IMR-90 (cell line): ENCODE results near the gene TAS1R1. TPM values are rescaled to one million over a fixed set of nuclear protein-coding genes. Genes with fewer than 3 reads are reported as not detected.

Experiments used
- ATAC-seq: fragments of 200-7000 bp; cut with Tn5 transposase; 2 replicates; pipeline ENCODE4 v1.9.1; 2020; ENCODE audit warnings: low read depth, mild to moderate bottlenecking, moderate library complexity
- BruUV-seq: library from RNA; stranded (reverse); fragments of 400-500 nt; replicated peaks from 2 replicates; lab custom pipeline; 2021; lab: Mats Ljungman, UMichigan
- CTCF ChIA-PET: fragments of 300-600 bp; formaldehyde crosslinking; extraction: SDS; loops from one replicate; lab custom pipeline; 2021; ENCODE audit warnings: antibody characterized with exemption; lab: Yijun Ruan, JAX
- POLR2A ChIA-PET: fragments of 300-600 bp; sonication (Branson Sonifier 250); formaldehyde crosslinking; loops from one replicate; lab custom pipeline; 2022; ENCODE audit warnings: antibody characterized with exemption; ENCODE audit not compliant: unreplicated experiment; lab: Charles Lee
- DNase-seq: peaks from one replicate; pipeline ENCODE4 v3.0.0; 2013
- H2AFZ ChIP-seq: replicated peaks from 2 replicates; pipeline ENCODE3; 2013; ENCODE audit warnings: low read length, mild to moderate bottlenecking; ENCODE audit not compliant: poor library complexity
- H2AK5ac ChIP-seq: 2 replicates; pipeline ENCODE4 v1.6.1; 2013; ENCODE audit warnings: low read depth, low read length, inconsistent platforms
- H2AK9ac ChIP-seq: replicated peaks from 2 replicates; pipeline ENCODE3; 2013; ENCODE audit warnings: mild to moderate bottlenecking, low read depth, low read length, moderate library complexity; ENCODE audit not compliant: poor library complexity
- H2BK120ac ChIP-seq: 2 replicates; pipeline ENCODE4 v1.6.1; 2013; ENCODE audit warnings: low read depth, low read length, inconsistent platforms
- H2BK15ac ChIP-seq: 3 replicates; pipeline ENCODE4 v1.6.1; 2013; ENCODE audit warnings: low read depth, low read length, inconsistent platforms
- H2BK20ac ChIP-seq: 2 replicates; pipeline ENCODE4 v1.6.1; 2013; ENCODE audit warnings: low read depth, mild to moderate bottlenecking, inconsistent platforms, low read length, moderate library complexity
- H2BK5ac ChIP-seq: 2 replicates; pipeline ENCODE4 v1.6.1; 2013; ENCODE audit warnings: mild to moderate bottlenecking, low read depth, low read length, inconsistent platforms; ENCODE audit not compliant: poor library complexity, severe bottlenecking
- H3K14ac ChIP-seq: replicated peaks from 2 replicates; pipeline ENCODE4 v1.6.1; 2013; ENCODE audit warnings: low read depth, low read length, inconsistent platforms
- H3K18ac ChIP-seq: 2 replicates; pipeline ENCODE4 v1.6.1; 2013; ENCODE audit warnings: low read depth, low read length, control low read depth
- H3K23ac ChIP-seq: 2 replicates; pipeline ENCODE4 v1.6.1; 2013; ENCODE audit warnings: low read depth, low read length, inconsistent platforms
- H3K27ac ChIP-seq: 2 replicates; pipeline ENCODE4 v1.5.1; 2013; ENCODE audit warnings: mild to moderate bottlenecking, control low read depth, low read length; ENCODE audit not compliant: insufficient read depth
- H3K27me3 ChIP-seq: 2 replicates; pipeline ENCODE4 v1.6.1; 2013; ENCODE audit warnings: low read length; ENCODE audit not compliant: control insufficient read depth, insufficient read depth
- H3K36me3 ChIP-seq: 2 replicates; pipeline ENCODE4 v1.6.1; 2013; ENCODE audit warnings: low read length, mixed read lengths; ENCODE audit not compliant: control insufficient read depth, insufficient read depth
- H3K4ac ChIP-seq: 2 replicates; pipeline ENCODE4 v1.6.1; 2013; ENCODE audit warnings: low read depth, low read length, inconsistent platforms
- H3K4me1 ChIP-seq: 2 replicates; pipeline ENCODE4 v1.6.1; 2013; ENCODE audit warnings: low read length, mixed read lengths; ENCODE audit not compliant: control insufficient read depth, insufficient read depth
- H3K4me2 ChIP-seq: 2 replicates; pipeline ENCODE4 v1.6.1; 2013; ENCODE audit warnings: low read depth, mild to moderate bottlenecking, control low read depth, low read length, moderate library complexity
- H3K4me3 ChIP-seq: 2 replicates; pipeline ENCODE4 v1.5.1; 2013; ENCODE audit warnings: low read depth, mild to moderate bottlenecking, control low read depth, low read length, moderate library complexity; ENCODE audit not compliant: insufficient read depth
- H3K56ac ChIP-seq: 2 replicates; pipeline ENCODE4 v1.6.1; 2013; ENCODE audit warnings: low read length, inconsistent platforms; ENCODE audit not compliant: insufficient read depth; ENCODE audit errors: extremely low read depth
- H3K79me1 ChIP-seq, 2 experiments: 2 replicates each; pipeline ENCODE4 v1.6.1; 2013; ENCODE audit warnings: low read length in 2 of 2, inconsistent platforms in 1 of 2, low read depth in 1 of 2
- H3K9ac ChIP-seq: 2 replicates; pipeline ENCODE4 v1.6.1; 2013; ENCODE audit warnings: low read depth, low read length, control low read depth
- H3K9me1 ChIP-seq: 2 replicates; pipeline ENCODE4 v1.6.1; 2013; ENCODE audit warnings: low read length, inconsistent platforms; ENCODE audit not compliant: insufficient read depth
- H3K9me3 ChIP-seq: 2 replicates; pipeline ENCODE4 v1.6.1; 2013; ENCODE audit warnings: low read length; ENCODE audit not compliant: control insufficient read depth, insufficient read depth
- H4K20me1 ChIP-seq: 2 replicates; pipeline ENCODE4 v1.6.1; 2013; ENCODE audit warnings: low read length, inconsistent platforms; ENCODE audit not compliant: insufficient read depth
- H4K5ac ChIP-seq: 2 replicates; pipeline ENCODE4 v1.6.1; 2013; ENCODE audit warnings: mild to moderate bottlenecking, low read depth, low read length, control low read depth
- H4K8ac ChIP-seq, 2 experiments: 2 replicates each; pipeline ENCODE4 v1.6.1; 2013; ENCODE audit warnings: low read depth in 2 of 2, low read length in 2 of 2, control low read depth in 1 of 2, inconsistent platforms in 1 of 2
- H4K91ac ChIP-seq: 2 replicates; pipeline ENCODE4 v1.6.1; 2013; ENCODE audit warnings: low read depth, low read length, inconsistent platforms; ENCODE audit not compliant: insufficient read depth
- BHLHE40 ChIP-seq: fragments of 150-350 bp; IDR thresholded peaks from 2 replicates; pipeline ENCODE4 v1.6.1; 2016; ENCODE audit warnings: mild to moderate bottlenecking, low read depth, low read length
- CHD1 ChIP-seq: IDR thresholded peaks from 2 replicates; pipeline ENCODE4 v1.6.1; 2012; ENCODE audit warnings: low read depth, low read length, improper control_type of control experiment
- MAZ ChIP-seq: IDR thresholded peaks from 2 replicates; pipeline ENCODE4 v1.6.1; 2012; ENCODE audit warnings: low read depth, mild to moderate bottlenecking, low read length, improper control_type of control experiment, moderate library complexity, borderline replicate concordance
- NFE2L2 ChIP-seq: fragments of 150-350 bp; IDR thresholded peaks from 2 replicates; pipeline ENCODE4 v1.6.1; 2016; ENCODE audit warnings: low read depth, mild to moderate bottlenecking, low read length
- POLR2A ChIP-seq: IDR thresholded peaks from 2 replicates; pipeline ENCODE4 v1.6.1; 2012; ENCODE audit warnings: mild to moderate bottlenecking, low read depth, low read length
- RAD21 ChIP-seq: IDR thresholded peaks from 2 replicates; pipeline ENCODE4 v1.6.1; 2012; ENCODE audit warnings: low read length, improper control_type of control experiment
- RFX5 ChIP-seq: IDR thresholded peaks from 2 replicates; pipeline ENCODE4 v1.8.0; 2012; ENCODE audit warnings: low read depth, mild to moderate bottlenecking, low read length, moderate library complexity
- SMC3 ChIP-seq: fragments of 150-350 bp; IDR thresholded peaks from 2 replicates; pipeline ENCODE4 v1.6.1; 2016; ENCODE audit warnings: low read depth, mild to moderate bottlenecking, antibody characterized with exemption, low read length, moderate library complexity
- WGBS, 2 experiments: methylation state at CpG; one replicate each; pipeline versions ENCODE4 v1.1.5 to v1.1.7; 2013; ENCODE audit warnings: missing lambda C conversion rate in 2 of 2; ENCODE audit not compliant: insufficient read length in 1 of 2; ENCODE audit errors: extremely low coverage in 2 of 2; 5-methylcytosine and 5-hydroxymethylcytosine counted together
- dilution Hi-C: fragments of 300-500 bp; cut with HindIII; formaldehyde crosslinking; loops from one replicate; pipeline ENCODE4 v1.14.3; 2018; ENCODE audit warnings: low sequenced_read_pairs; ENCODE audit not compliant: unreplicated experiment
- in situ Hi-C: fragments of 300-500 bp; cut with MboI; formaldehyde crosslinking; loops from 3 replicates; pipeline ENCODE4 v1.14.3; 2019; ENCODE audit warnings: low sequenced_read_pairs, inconsistent platforms, mixed read lengths
- intact Hi-C: fragments of 100-400 bp; cut with micrococcal nuclease; formaldehyde crosslinking; loops from 2 replicates; pipeline ENCODE4 v1.10.0; 2022
- polyA plus RNA-seq, 3 experiments: library from polyadenylated mRNA; depleted of rRNA; stranded (reverse); fragments of >200 nt; gene quantifications; 2 replicates each; pipeline ENCODE4 v1.2.3, GENCODE V29; 2012; ENCODE audit warnings: low replicate concordance in 1 of 3
- total RNA-seq: library from RNA; depleted of rRNA; stranded (reverse); fragments of >200 nt; gene quantifications from 2 replicates; pipeline ENCODE4 v1.2.3, GENCODE V29; 2012
- TF ChIP-seq, protein P1 (sequence below): conservative IDR thresholded peaks from 2 replicates; pipeline ENCODE4 v1.5.1; 2012; ENCODE audit warnings: mild to moderate bottlenecking, low read depth, low read length, improper control_type of control experiment

Gene TAS1R1
- total and polyA plus RNA-seq, 2 of the 4 experiments (the other 2 are of a cell fraction), result 0.05 TPM; not detected in 1

DNA sequence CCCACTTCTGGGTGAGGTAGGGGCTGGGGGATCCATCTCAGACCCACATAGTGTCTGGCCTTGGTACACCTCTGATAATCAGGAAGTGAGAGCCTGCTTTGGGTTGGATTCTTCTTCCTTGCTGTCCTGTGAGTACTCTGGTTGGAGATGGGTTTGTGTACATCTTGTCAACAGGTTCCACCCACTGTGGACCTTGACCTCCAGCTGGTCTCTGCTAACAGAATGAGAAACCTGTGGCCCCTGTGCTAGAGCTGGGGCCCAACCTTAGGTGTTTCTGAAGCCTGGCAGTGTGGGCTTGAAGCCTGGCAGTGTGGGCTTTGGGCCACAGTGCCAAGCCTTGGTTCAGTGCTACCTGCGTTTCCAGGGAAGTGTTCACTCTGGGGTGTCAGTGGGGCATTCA lies 27.3 kb downstream of the TAS1R1 start:
- no peak overlapping the region for H3K9ac ChIP-seq

More for the DNA sequence above, 27.3 kb downstream of the TAS1R1 start:
- H3K79me1 ChIP-seq, result peaks cover 15 to 43% of the 10 kb centered on the region in 2 experiments
- H4K8ac ChIP-seq, result no peak overlapping the region
- ChIA-PET POLR2A (no interaction called here), CTCF (no interaction called here)
- H3K18ac ChIP-seq, result no peak overlapping the region
- H3K56ac ChIP-seq, result no peak overlapping the region
- H2BK15ac ChIP-seq, result no peak overlapping the region
- H3K36me3 ChIP-seq, result peaks cover 5% of the 10 kb centered on the region; the same call in 1 of the 2 replicates
- TSS peak; percentile 15 for BruUV-seq
- no peak overlapping the region for H3K4me3 ChIP-seq
- H2BK20ac ChIP-seq, result no peak overlapping the region
- dilution Hi-C loops, result no loop called here
- H4K20me1 ChIP-seq, result peaks cover 18% of the 10 kb centered on the region
- H3K9me1 ChIP-seq, result peaks cover 17% of the 10 kb centered on the region
- no peak overlapping the region for H3K14ac ChIP-seq
- H3K23ac ChIP-seq, result no peak overlapping the region
- ATAC-seq (no peak), DNase-seq (no peak)
- no peak for TF ChIP-seq SMC3
- TF ChIP-seq NFE2L2, result no peak
- no peak for TF ChIP-seq POLR2A
- TF ChIP-seq CHD1, result no peak
- TF ChIP-seq MAZ, result no peak
- TF ChIP-seq BHLHE40, result no peak
- TF ChIP-seq RFX5, result no peak
- TF ChIP-seq RAD21, result no peak
- TF ChIP-seq, protein P1, sequence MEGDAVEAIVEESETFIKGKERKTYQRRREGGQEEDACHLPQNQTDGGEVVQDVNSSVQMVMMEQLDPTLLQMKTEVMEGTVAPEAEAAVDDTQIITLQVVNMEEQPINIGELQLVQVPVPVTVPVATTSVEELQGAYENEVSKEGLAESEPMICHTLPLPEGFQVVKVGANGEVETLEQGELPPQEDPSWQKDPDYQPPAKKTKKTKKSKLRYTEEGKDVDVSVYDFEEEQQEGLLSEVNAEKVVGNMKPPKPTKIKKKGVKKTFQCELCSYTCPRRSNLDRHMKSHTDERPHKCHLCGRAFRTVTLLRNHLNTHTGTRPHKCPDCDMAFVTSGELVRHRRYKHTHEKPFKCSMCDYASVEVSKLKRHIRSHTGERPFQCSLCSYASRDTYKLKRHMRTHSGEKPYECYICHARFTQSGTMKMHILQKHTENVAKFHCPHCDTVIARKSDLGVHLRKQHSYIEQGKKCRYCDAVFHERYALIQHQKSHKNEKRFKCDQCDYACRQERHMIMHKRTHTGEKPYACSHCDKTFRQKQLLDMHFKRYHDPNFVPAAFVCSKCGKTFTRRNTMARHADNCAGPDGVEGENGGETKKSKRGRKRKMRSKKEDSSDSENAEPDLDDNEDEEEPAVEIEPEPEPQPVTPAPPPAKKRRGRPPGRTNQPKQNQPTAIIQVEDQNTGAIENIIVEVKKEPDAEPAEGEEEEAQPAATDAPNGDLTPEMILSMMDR, result no peak
- in situ Hi-C loops, result no loop called here
- no peak overlapping the region for H2BK5ac ChIP-seq
- H3K4me1 ChIP-seq, result peaks cover 11% of the 10 kb centered on the region
- H3K27me3 ChIP-seq, result no peaks in the 10 kb centered on the region
- H3K9me3 ChIP-seq, result no peaks in the 10 kb centered on the region
- no peak overlapping the region for H3K4ac ChIP-seq
- H3K27ac ChIP-seq, result no peak overlapping the region
- no peak overlapping the region for H3K4me2 ChIP-seq
- H2AK9ac ChIP-seq, result no peak overlapping the region
- H2AFZ ChIP-seq, result no peak overlapping the region
- intact Hi-C loops, result no loop called here
- no peak overlapping the region for H2AK5ac ChIP-seq
- no peak overlapping the region for H4K5ac ChIP-seq
- H4K91ac ChIP-seq, result no peak overlapping the region
- no peak overlapping the region for H2BK120ac ChIP-seq
- WGBS, 2 experiments, result no CpG with 5 or more reads among the region's 1 CpG
